HG02588 (cell line): ENCODE data around the gene PLEKHA6.

ENCODE experiments used
- ATAC-seq: cut with Tn5 transposase; IDR thresholded peaks from one replicate; pipeline ENCODE4 v1.9.1; 2021; ENCODE audit warnings: mild to moderate bottlenecking, moderate library complexity; ENCODE audit not compliant: unreplicated experiment

The PLEKHA6 gene

DNA sequence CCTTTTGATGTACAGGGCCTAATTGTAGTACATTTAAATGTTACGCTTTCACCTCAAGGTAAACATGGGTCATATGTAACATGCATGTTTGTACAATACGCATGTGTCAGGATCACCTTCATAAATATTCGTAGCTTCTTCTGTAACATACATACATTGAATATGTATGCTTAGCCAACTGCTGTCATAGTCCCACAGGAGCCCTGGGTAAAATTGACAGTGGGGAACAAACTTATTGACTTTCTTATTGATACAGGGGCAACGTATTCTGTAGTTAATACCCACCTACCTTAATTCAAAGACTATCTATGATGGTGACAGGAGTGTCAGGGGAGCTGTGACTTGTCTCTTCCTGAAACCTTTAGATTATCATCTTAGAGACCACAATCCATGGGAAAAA lies 189.9 kb downstream of the PLEKHA6 start:
- no peak for ATAC-seq
